Measurements from ENCODE around the gene C1QTNF9.
A peak's percentile ranks its signal among the peaks of the same experiment; 100 is the strongest.

C1QTNF9 gene

DNA sequence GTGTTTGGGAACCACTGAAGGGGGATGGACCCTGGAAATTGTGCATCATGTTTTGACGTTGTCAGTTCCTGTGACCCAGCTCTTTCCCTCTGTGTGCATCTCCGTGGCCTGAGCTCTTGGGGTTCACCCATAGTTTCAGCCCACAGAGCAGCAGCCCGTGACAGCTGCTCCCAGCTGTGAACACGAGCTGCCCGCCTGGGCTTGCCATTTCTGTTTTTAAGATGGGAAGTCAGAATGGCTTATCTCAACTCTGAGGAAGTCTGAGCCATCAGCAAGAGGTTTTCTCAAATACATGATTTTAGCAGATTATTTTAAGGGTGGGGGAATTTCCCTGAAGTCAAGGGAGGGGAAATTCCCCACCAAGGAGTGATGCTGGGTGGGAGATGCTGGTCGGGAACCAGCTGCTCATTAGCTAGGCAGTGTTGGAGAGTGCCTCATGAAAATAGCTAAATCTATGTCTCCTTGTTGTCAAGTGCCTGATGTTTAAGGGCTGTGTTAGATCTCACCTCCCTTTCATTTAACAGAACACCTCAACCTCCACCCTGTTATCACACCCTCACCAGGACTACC is 34.8 kb upstream of the C1QTNF9 start:
- no peaks in the 10 kb centered on the region for H3K9me3 ChIP-seq (ENCODE audit: control insufficient read depth, insufficient read depth, low read length)
- H3K4me2 ChIP-seq (ENCODE audit: low read length): peak overlapping the region; percentile 32
- H3K36me3 ChIP-seq (ENCODE audit: control insufficient read depth, low read length): no peaks in the 10 kb centered on the region
- peak overlapping the region; percentile 11; the same call in 1 of the 2 replicates for H3K27ac ChIP-seq (ENCODE audit: low read depth, low read length)
- no peaks in the 10 kb centered on the region for H4K20me1 ChIP-seq (ENCODE audit: control insufficient read depth, insufficient read depth, low read depth, low read length)
- H3K4me3 ChIP-seq (ENCODE audit: low read length): peak overlapping the region; percentile 20; the same call in 1 of the 2 replicates
- H3K4me1 ChIP-seq (ENCODE audit: control insufficient read depth, low read length): peaks cover 40% of the 10 kb centered on the region
- TF ChIP-seq EZH2phosphoT487 (IDR thresholded peaks at IDR 0.05; ENCODE audit: borderline replicate concordance, low read length) (no peak), CTCF (IDR thresholded peaks at IDR 0.05; ENCODE audit: low read depth, low read length, poor library complexity, severe bottlenecking) (no peak)
- no peaks in the 10 kb centered on the region for H3K79me2 ChIP-seq (ENCODE audit: control insufficient read depth, low read length)
- H3K9me2 ChIP-seq (replicated peaks; ENCODE audit: control insufficient read depth, low read length): no peaks in the 10 kb centered on the region
- peaks cover 4% of the 10 kb centered on the region; the same call in 1 of the 2 replicates for H3K27me3 ChIP-seq (ENCODE audit: control insufficient read depth, low read length)
- H3F3A ChIP-seq (ENCODE audit: control insufficient read depth, insufficient read depth): no peaks in the 10 kb centered on the region

- no peaks in the 10 kb centered on the region for H3K9me2 ChIP-seq (replicated peaks; ENCODE audit: control insufficient read depth, low read length)
- TF ChIP-seq CTCF (IDR thresholded peaks at IDR 0.05; ENCODE audit: low read depth, low read length, poor library complexity, severe bottlenecking): no peak
- TF ChIP-seq EZH2phosphoT487 (IDR thresholded peaks at IDR 0.05; ENCODE audit: borderline replicate concordance, low read length): no peak
- peak overlapping the region; percentile 20; the same call in 1 of the 2 replicates for H3K4me3 ChIP-seq (ENCODE audit: low read length)
- H3K4me2 ChIP-seq (ENCODE audit: low read length): peak overlapping the region; percentile 32
- H3K9me3 ChIP-seq (ENCODE audit: control insufficient read depth, insufficient read depth, low read length): no peaks in the 10 kb centered on the region
- no peaks in the 10 kb centered on the region for H3K79me2 ChIP-seq (ENCODE audit: control insufficient read depth, low read length)
- H4K20me1 ChIP-seq (ENCODE audit: control insufficient read depth, insufficient read depth, low read depth, low read length): no peaks in the 10 kb centered on the region
- no peaks in the 10 kb centered on the region for H3F3A ChIP-seq (ENCODE audit: control insufficient read depth, insufficient read depth)
- peaks cover 40% of the 10 kb centered on the region for H3K4me1 ChIP-seq (ENCODE audit: control insufficient read depth, low read length)
- 0 out of 2 replicates have a peak overlapping the region, but pooled peaks have one; percentile 11 for H3K27ac ChIP-seq (ENCODE audit: low read depth, low read length)
- peaks cover 4% of the 10 kb centered on the region; the same call in 1 of the 2 replicates for H3K27me3 ChIP-seq (ENCODE audit: control insufficient read depth, low read length)
- no peaks in the 10 kb centered on the region for H3K36me3 ChIP-seq (ENCODE audit: control insufficient read depth, low read length)
These were observed 34.3 kb upstream of the C1QTNF9 start for GRCh38 chr13:24275041-24275440.

GRCh38 chr13:24276306-24276705 is 33.1 kb upstream of the C1QTNF9 start:
- H3K36me3 ChIP-seq (ENCODE audit: control insufficient read depth, low read length): no peaks in the 10 kb centered on the region
- H3K27me3 ChIP-seq (ENCODE audit: control insufficient read depth, low read length): no peaks in the 10 kb centered on the region
- H3K27ac ChIP-seq (ENCODE audit: low read depth, low read length): no peak overlapping the region
- H3K4me3 ChIP-seq (ENCODE audit: low read length): no peak overlapping the region
- no peaks in the 10 kb centered on the region for H4K20me1 ChIP-seq (ENCODE audit: control insufficient read depth, insufficient read depth, low read depth, low read length)
- no peak overlapping the region for H3K4me2 ChIP-seq (ENCODE audit: low read length)
- H3K79me2 ChIP-seq (ENCODE audit: control insufficient read depth, low read length): no peaks in the 10 kb centered on the region
- H3K9me2 ChIP-seq (replicated peaks; ENCODE audit: control insufficient read depth, low read length): no peaks in the 10 kb centered on the region
- H3F3A ChIP-seq (ENCODE audit: control insufficient read depth, insufficient read depth): no peaks in the 10 kb centered on the region
- H3K4me1 ChIP-seq (ENCODE audit: control insufficient read depth, low read length): peaks cover 29% of the 10 kb centered on the region
- H3K9me3 ChIP-seq (ENCODE audit: control insufficient read depth, insufficient read depth, low read length): no peaks in the 10 kb centered on the region
- TF ChIP-seq EZH2phosphoT487 (IDR thresholded peaks at IDR 0.05; ENCODE audit: borderline replicate concordance, low read length) (no peak), CTCF (IDR thresholded peaks at IDR 0.05; ENCODE audit: low read depth, low read length, poor library complexity, severe bottlenecking) (no peak)

Data from DOHH2 (cell line).